Measurements from ENCODE around the gene SEMA5A.

The SEMA5A gene

DNA sequence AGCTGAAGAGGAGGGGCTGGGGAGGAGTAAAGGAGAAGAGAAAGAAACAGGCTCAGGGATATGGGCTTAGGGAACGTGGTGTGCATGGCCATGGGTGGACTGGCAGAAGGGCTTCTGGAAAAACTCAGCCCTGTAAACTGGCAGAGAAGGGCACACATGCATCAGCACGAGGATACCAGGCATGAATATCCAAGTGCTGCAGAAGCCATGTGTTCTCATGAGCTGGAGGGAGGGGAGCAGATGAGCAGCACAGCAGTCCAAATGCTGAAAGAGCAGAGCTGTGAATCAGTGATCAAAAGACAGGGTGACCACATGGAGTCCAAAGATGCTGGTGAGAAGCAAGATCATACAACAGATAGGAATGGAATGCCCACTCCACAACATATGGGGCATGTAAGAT is 72.3 kb downstream of the SEMA5A start:
- Histone ChIP-seq H3K4me1 (ENCODE audit: control insufficient read depth, insufficient read depth, low read depth, low read length) (peaks cover 5% of the 10 kb centered on the region), H4K8ac (ENCODE audit: low read length) (no peak overlapping the region), H2BK15ac (ENCODE audit: low read depth, poor library complexity, severe bottlenecking) (no peak overlapping the region), H3K27ac (ENCODE audit: low read length, poor library complexity, severe bottlenecking) (no peak overlapping the region), H2BK120ac (ENCODE audit: low read depth, low read length) (no peak overlapping the region), H3K9me3 (ENCODE audit: control insufficient read depth, low read length) (peaks cover 23% of the 10 kb centered on the region), H3K36me3 (ENCODE audit: control insufficient read depth in 1 of 2, insufficient read depth in 2 of 2, low read depth in 1 of 2, low read length in 2 of 2) (peaks cover 0 to 3% of the 10 kb centered on the region in 2 experiments), H3K18ac (ENCODE audit: low read depth in 1 of 2, low read length in 2 of 2) (no peak overlapping the region), H3K27me3 (ENCODE audit: control insufficient read depth in 1 of 2, insufficient read depth in 1 of 2, low read length in 2 of 2) (no peaks in the 10 kb centered on the region), H2AFZ (ENCODE audit: low read depth, low read length) (no peak overlapping the region), H3K14ac (ENCODE audit: low read length in 2 of 2) (no peak overlapping the region), H2BK5ac (ENCODE audit: low read depth, low read length, poor library complexity, severe bottlenecking) (no peak overlapping the region), H4K91ac (ENCODE audit: low read length) (no peak overlapping the region), H3K9ac (ENCODE audit: low read length) (no peak overlapping the region), H2AK5ac (ENCODE audit: low read length, severe bottlenecking) (no peak overlapping the region), H3K4ac (ENCODE audit: low read depth in 1 of 2, low read length in 2 of 2) (no peak overlapping the region), H3K4me2 (ENCODE audit: low read length, poor library complexity, severe bottlenecking) (no peak overlapping the region), H2BK12ac (ENCODE audit: low read length in 2 of 2) (no peak overlapping the region), H3K79me1 (replicated peaks; ENCODE audit: low read length, poor library complexity, severe bottlenecking) (peaks cover 43% of the 10 kb centered on the region), H3K4me3 (ENCODE audit: insufficient read depth in 1 of 2, low read depth in 1 of 2, low read length in 2 of 2) (no peak overlapping the region), H3K23ac (ENCODE audit: low read length in 2 of 2) (no peak overlapping the region)
- no peak for DNase-seq
- 86% methylated on average over 2 of the region's 2 CpGs for WGBS

DNA sequence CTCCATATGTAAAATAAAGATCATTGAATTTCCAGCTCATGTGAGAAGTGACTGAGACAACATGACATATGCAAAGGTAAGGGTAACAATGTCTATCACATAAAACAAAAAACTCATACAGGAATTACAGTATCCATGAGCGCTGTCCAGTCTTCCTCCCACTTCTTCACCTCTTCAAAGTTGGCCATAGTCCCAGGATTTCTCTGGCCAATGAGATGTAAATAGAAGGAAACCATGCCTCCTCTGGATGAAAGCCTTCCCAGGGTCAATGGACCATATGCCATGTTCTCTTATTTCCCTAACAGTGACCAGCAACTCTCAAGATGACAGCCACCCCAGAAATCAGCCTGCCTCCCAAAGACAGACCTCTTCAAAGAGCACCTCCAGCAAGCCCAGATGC is 75.5 kb downstream of the SEMA5A start:
- Histone ChIP-seq H3K4ac (ENCODE audit: low read depth in 1 of 2, low read length in 2 of 2) (no peak overlapping the region), H3K27ac (ENCODE audit: low read length, poor library complexity, severe bottlenecking) (no peak overlapping the region), H3K36me3 (ENCODE audit: control insufficient read depth in 1 of 2, insufficient read depth in 2 of 2, low read depth in 1 of 2, low read length in 2 of 2) (no peaks in the 10 kb centered on the region), H3K9ac (ENCODE audit: low read length) (no peak overlapping the region), H2BK120ac (ENCODE audit: low read depth, low read length) (no peak overlapping the region), H3K27me3 (ENCODE audit: control insufficient read depth in 1 of 2, insufficient read depth in 1 of 2, low read length in 2 of 2) (no peaks in the 10 kb centered on the region), H3K79me1 (replicated peaks; ENCODE audit: low read length, poor library complexity, severe bottlenecking) (peaks cover 31% of the 10 kb centered on the region), H3K23ac (ENCODE audit: low read length in 2 of 2) (no peak overlapping the region), H3K4me1 (ENCODE audit: control insufficient read depth, insufficient read depth, low read depth, low read length) (peaks cover 11% of the 10 kb centered on the region), H2BK15ac (ENCODE audit: low read depth, poor library complexity, severe bottlenecking) (no peak overlapping the region), H4K8ac (ENCODE audit: low read length) (no peak overlapping the region), H2AFZ (ENCODE audit: low read depth, low read length) (no peak overlapping the region), H2AK5ac (ENCODE audit: low read length, severe bottlenecking) (no peak overlapping the region), H4K91ac (ENCODE audit: low read length) (no peak overlapping the region), H3K14ac (ENCODE audit: low read length in 2 of 2) (no peak overlapping the region), H3K4me3 (ENCODE audit: insufficient read depth in 1 of 2, low read depth in 1 of 2, low read length in 2 of 2) (no peak overlapping the region), H3K4me2 (ENCODE audit: low read length, poor library complexity, severe bottlenecking) (no peak overlapping the region), H2BK5ac (ENCODE audit: low read depth, low read length, poor library complexity, severe bottlenecking) (no peak overlapping the region), H3K18ac (ENCODE audit: low read depth in 1 of 2, low read length in 2 of 2) (no peak overlapping the region), H3K9me3 (ENCODE audit: control insufficient read depth, low read length) (no peaks in the 10 kb centered on the region), H2BK12ac (ENCODE audit: low read length in 2 of 2) (no peak overlapping the region)
- 100% methylated on average over 1 of the region's 1 CpG for WGBS
- no peak for DNase-seq

DNA sequence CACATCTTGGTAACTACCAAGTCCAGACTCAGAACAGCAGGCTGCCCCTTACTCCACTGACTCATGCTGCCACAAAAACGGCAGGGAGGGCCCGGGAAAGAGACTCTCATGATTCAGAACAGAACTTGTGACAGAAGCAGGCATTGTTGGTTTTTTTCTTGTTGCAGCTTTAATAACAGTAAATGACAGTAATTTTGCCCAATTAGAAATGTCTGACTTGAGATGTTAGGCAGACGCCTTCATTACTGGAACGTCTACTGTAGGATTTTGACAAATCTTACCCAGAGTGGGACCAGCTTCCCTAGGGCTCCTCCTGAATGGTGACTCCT is 77.9 kb downstream of the SEMA5A start:
- no peak overlapping the region for H3K4me3 ChIP-seq (ENCODE audit: insufficient read depth in 1 of 2, low read depth in 1 of 2, low read length in 2 of 2)
- WGBS = 11% methylated on average over 4 of the region's 4 CpGs
- no peak overlapping the region for H3K18ac ChIP-seq (ENCODE audit: low read depth in 1 of 2, low read length in 2 of 2)
- no peaks in the 10 kb centered on the region for H3K9me3 ChIP-seq (ENCODE audit: control insufficient read depth, low read length)
- H3K4me1 ChIP-seq (ENCODE audit: control insufficient read depth, insufficient read depth, low read depth, low read length) = peaks cover 6% of the 10 kb centered on the region
- DNase-seq = peak; percentile 94
- no peaks in the 10 kb centered on the region for H3K27me3 ChIP-seq (ENCODE audit: control insufficient read depth in 1 of 2, insufficient read depth in 1 of 2, low read length in 2 of 2)
- no peak overlapping the region for H2BK5ac ChIP-seq (ENCODE audit: low read depth, low read length, poor library complexity, severe bottlenecking)
- no peak overlapping the region for H3K4me2 ChIP-seq (ENCODE audit: low read length, poor library complexity, severe bottlenecking)
- H3K23ac ChIP-seq (ENCODE audit: low read length in 2 of 2) = no peak overlapping the region
- no peak overlapping the region for H4K8ac ChIP-seq (ENCODE audit: low read length)
- no peak overlapping the region for H2BK120ac ChIP-seq (ENCODE audit: low read depth, low read length)
- no peak overlapping the region for H4K91ac ChIP-seq (ENCODE audit: low read length)
- no peak overlapping the region for H3K14ac ChIP-seq (ENCODE audit: low read length in 2 of 2)
- H3K36me3 ChIP-seq (ENCODE audit: control insufficient read depth in 1 of 2, insufficient read depth in 2 of 2, low read depth in 1 of 2, low read length in 2 of 2) = no peaks in the 10 kb centered on the region
- peak overlapping the region; percentile 81 for H3K27ac ChIP-seq (ENCODE audit: low read length, poor library complexity, severe bottlenecking)
- no peak overlapping the region for H2AK5ac ChIP-seq (ENCODE audit: low read length, severe bottlenecking)
- peaks cover 30% of the 10 kb centered on the region for H3K79me1 ChIP-seq (replicated peaks; ENCODE audit: low read length, poor library complexity, severe bottlenecking)
- H3K4ac ChIP-seq (ENCODE audit: low read depth in 1 of 2, low read length in 2 of 2) = no peak overlapping the region
- no peak overlapping the region for H2AFZ ChIP-seq (ENCODE audit: low read depth, low read length)
- no peak overlapping the region for H2BK15ac ChIP-seq (ENCODE audit: low read depth, poor library complexity, severe bottlenecking)
- H2BK12ac ChIP-seq (ENCODE audit: low read length in 2 of 2) = no peak overlapping the region
- H3K9ac ChIP-seq (ENCODE audit: low read length) = peak overlapping the region; percentile 80

DNA sequence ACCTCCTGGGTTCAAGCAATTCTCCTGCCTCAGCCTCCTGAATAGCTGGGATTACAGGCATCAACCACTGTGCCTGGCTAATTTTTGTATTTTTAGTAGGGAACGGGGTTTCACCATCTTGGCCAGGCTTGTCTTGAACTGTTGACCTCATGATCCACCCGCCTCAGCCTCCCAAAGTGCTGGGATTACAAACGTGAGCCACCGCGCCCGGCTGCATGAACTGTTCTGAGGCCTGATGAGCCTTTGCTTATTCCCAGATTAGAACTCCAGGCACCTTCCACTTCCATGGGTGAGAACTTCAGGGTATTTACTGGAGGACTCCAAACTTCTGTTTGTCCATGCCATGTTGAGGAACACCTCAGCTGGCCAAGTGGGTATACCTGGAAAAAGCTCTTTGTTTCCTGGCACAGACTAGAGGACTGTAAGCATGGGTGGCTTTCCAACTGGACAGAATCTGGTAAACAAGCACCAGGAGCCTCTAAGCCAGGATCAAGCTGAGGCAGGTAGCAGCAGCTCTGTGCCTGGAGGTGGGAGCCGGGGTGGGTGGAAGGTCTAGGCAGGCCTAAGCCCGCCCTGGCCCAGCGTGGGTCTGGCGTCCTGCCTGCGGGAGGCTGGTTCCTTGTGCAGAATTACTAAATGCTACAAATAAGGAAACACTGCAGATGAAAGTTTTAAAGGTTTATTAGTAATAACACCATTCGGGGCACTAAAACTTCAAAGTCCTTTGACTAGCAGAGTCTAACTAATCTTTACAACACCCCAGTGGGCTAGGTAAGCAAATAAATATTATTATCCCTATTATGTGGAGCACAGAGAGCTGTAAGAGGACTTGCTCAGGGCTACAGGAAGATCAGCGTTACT is 78.4 kb downstream of the SEMA5A start:
- Histone ChIP-seq H3K27me3 (ENCODE audit: control insufficient read depth in 1 of 2, insufficient read depth in 1 of 2, low read length in 2 of 2) (no peaks in the 10 kb centered on the region), H2BK5ac (ENCODE audit: low read depth, low read length, poor library complexity, severe bottlenecking) (peak overlapping the region; percentile 1), H3K36me3 (ENCODE audit: control insufficient read depth in 1 of 2, insufficient read depth in 2 of 2, low read depth in 1 of 2, low read length in 2 of 2) (no peaks in the 10 kb centered on the region), H2BK12ac (ENCODE audit: low read length in 2 of 2) (peak overlapping the region; percentile 26 to 76), H3K9me3 (ENCODE audit: control insufficient read depth, low read length) (no peaks in the 10 kb centered on the region), H3K18ac (ENCODE audit: low read depth in 1 of 2, low read length in 2 of 2) (peak overlapping the region in 1 of 2 experiments; percentile 11), H2BK15ac (ENCODE audit: low read depth, poor library complexity, severe bottlenecking) (peak overlapping the region; percentile 39), H3K4me3 (ENCODE audit: insufficient read depth in 1 of 2, low read depth in 1 of 2, low read length in 2 of 2) (no peak overlapping the region), H3K27ac (ENCODE audit: low read length, poor library complexity, severe bottlenecking) (peak overlapping the region; percentile 81), H4K91ac (ENCODE audit: low read length) (peak overlapping the region; percentile 67), H2BK120ac (ENCODE audit: low read depth, low read length) (no peak overlapping the region), H4K8ac (ENCODE audit: low read length) (peak overlapping the region; percentile 70), H3K4ac (ENCODE audit: low read depth in 1 of 2, low read length in 2 of 2) (peak overlapping the region in 1 of 2 experiments; percentile 0), H3K23ac (ENCODE audit: low read length in 2 of 2) (no peak overlapping the region), H3K79me1 (replicated peaks; ENCODE audit: low read length, poor library complexity, severe bottlenecking) (peaks cover 30% of the 10 kb centered on the region), H3K14ac (ENCODE audit: low read length in 2 of 2) (no peak overlapping the region), H3K4me1 (ENCODE audit: control insufficient read depth, insufficient read depth, low read depth, low read length) (peaks cover 6% of the 10 kb centered on the region), H2AK5ac (ENCODE audit: low read length, severe bottlenecking) (no peak overlapping the region), H3K9ac (ENCODE audit: low read length) (peak overlapping the region; percentile 80), H2AFZ (ENCODE audit: low read depth, low read length) (no peak overlapping the region), H3K4me2 (ENCODE audit: low read length, poor library complexity, severe bottlenecking) (no peak overlapping the region)
- WGBS = 80% methylated on average over 9 of the region's 13 CpGs
- no peak for DNase-seq

All from mesenchymal stem cell (in vitro differentiated cells and primary cell).